Measurements from ENCODE around the gene GADD45B.
A peak's percentile ranks its signal among the peaks of the same experiment; 100 is the strongest.
"Not testable (repeated sequence)": the region's sequence is repeated elsewhere in the genome, so short reads cannot be mapped to it uniquely, and the experiment has no call there.

The GADD45B gene

GRCh38 chr19:2494084-2494446 is 18.1 kb downstream of the GADD45B start:
- Histone ChIP-seq H3K4me1 (peaks cover 38 to 84% (median 80%) of the 10 kb centered on the region in 10 experiments), H3K4me2 (peak overlapping the region; percentile 97 to 100 (median 99); a peak in 21 of 22 replicates), H4K20me1 (peaks cover 0 to 34% (median 16%) of the 10 kb centered on the region in 11 experiments; a peak in 11 of 22 replicates), H3K27ac (no peak overlapping the region), H3K27me3 (peaks cover 17 to 61% (median 19%) of the 10 kb centered on the region in 11 experiments), H3K9ac (peak overlapping the region in 1 of 11 experiments; percentile 70; a peak in 1 of 22 replicates), H3K9me3 (replicated peaks in 1 of 11) (no peaks in the 10 kb centered on the region), H3K36me3 (no peaks in the 10 kb centered on the region), H3K4me3 (peak overlapping the region in 6 of 10 experiments; percentile 60 to 73 (median 66); a peak in 8 of 20 replicates)
- TF ChIP-seq Cebpa-rat (IDR thresholded peaks at IDR 0.05) = no peak

- Histone ChIP-seq H3K9ac (peak overlapping the region; percentile 56 to 79 (median 70); a peak in 21 of 22 replicates), H3K4me1 (peaks cover 32 to 84% (median 80%) of the 10 kb centered on the region in 10 experiments), H4K20me1 (peaks cover 0 to 29% (median 14%) of the 10 kb centered on the region in 11 experiments; a peak in 11 of 22 replicates), H3K4me3 (peak overlapping the region; percentile 50 to 73 (median 64)), H3K36me3 (no peaks in the 10 kb centered on the region), H3K9me3 (replicated peaks in 1 of 11) (no peaks in the 10 kb centered on the region), H3K27me3 (peaks cover 11 to 56% (median 14%) of the 10 kb centered on the region in 11 experiments), H3K27ac (peak overlapping the region; percentile 5 to 66 (median 51); a peak in 19 of 22 replicates), H3K4me2 (peak overlapping the region; percentile 97 to 100 (median 99))
- no peak for TF ChIP-seq Cebpa-rat (IDR thresholded peaks at IDR 0.05)
Observed at GRCh38 chr19:2494447-2495129, 18.7 kb downstream of the GADD45B start.

GRCh38 chr19:2495130-2495641 is 19.3 kb downstream of the GADD45B start:
- H3K9ac ChIP-seq = peak overlapping the region; percentile 56 to 79 (median 70); a peak in 21 of 22 replicates

GRCh38 chr19:2495651-2496316 is 19.9 kb downstream of the GADD45B start:
- peak overlapping the region; percentile 97 to 100 (median 99) for H3K4me2 ChIP-seq
- no peaks in the 10 kb centered on the region for H3K36me3 ChIP-seq
- H3K4me1 ChIP-seq = peaks cover 26 to 79% (median 72%) of the 10 kb centered on the region in 10 experiments
- peaks cover 0 to 21% (median 6%) of the 10 kb centered on the region in 11 experiments; a peak in 6 of 22 replicates for H4K20me1 ChIP-seq
- H3K9me3 ChIP-seq (replicated peaks in 1 of 11) = no peaks in the 10 kb centered on the region
- H3K27ac ChIP-seq = peak overlapping the region in 4 of 11 experiments; percentile 22 to 66 (median 40); a peak in 5 of 22 replicates
- peak overlapping the region in 7 of 11 experiments; percentile 27 to 71 (median 65); a peak in 6 of 22 replicates for H3K9ac ChIP-seq
- peaks cover 0 to 44% (median 2%) of the 10 kb centered on the region in 11 experiments; a peak in 16 of 22 replicates for H3K27me3 ChIP-seq
- H3K4me3 ChIP-seq = peak overlapping the region in 5 of 10 experiments; percentile 50 to 73 (median 67); a peak in 8 of 20 replicates
- no peak for TF ChIP-seq Cebpa-rat (IDR thresholded peaks at IDR 0.05)

More at GRCh38 chr19:2495130-2495641, 19.3 kb downstream of the GADD45B start:
- H3K36me3 ChIP-seq = no peaks in the 10 kb centered on the region
- H3K4me2 ChIP-seq = peak overlapping the region; percentile 97 to 100 (median 99)
- no peak for TF ChIP-seq Cebpa-rat (IDR thresholded peaks at IDR 0.05)
- peaks cover 27 to 84% (median 78%) of the 10 kb centered on the region in 10 experiments for H3K4me1 ChIP-seq
- peaks cover 5 to 50% (median 8%) of the 10 kb centered on the region in 11 experiments; a peak in 19 of 22 replicates for H3K27me3 ChIP-seq
- H3K27ac ChIP-seq = peak overlapping the region; percentile 5 to 66 (median 51); a peak in 19 of 22 replicates
- H4K20me1 ChIP-seq = peaks cover 0 to 24% (median 10%) of the 10 kb centered on the region in 11 experiments; a peak in 6 of 22 replicates
- no peaks in the 10 kb centered on the region for H3K9me3 ChIP-seq (replicated peaks in 1 of 11)
- peak overlapping the region; percentile 50 to 73 (median 64) for H3K4me3 ChIP-seq

GRCh38 chr19:2497186-2497585 is 21.3 kb downstream of the GADD45B start:
- Histone ChIP-seq H3K9me3 (replicated peaks in 1 of 11) (no peaks in the 10 kb centered on the region), H3K27ac (no peak overlapping the region)

GRCh38 chr19:2500156-2500555 is 24.2 kb downstream of the GADD45B start:
- TF ChIP-seq Cebpa-rat (IDR thresholded peaks at IDR 0.05) = no peak
- H3K27me3 ChIP-seq = 0 out of 22 replicates have a peak, but pooled peaks cover 0 to under 1% (median 0%) of the 10 kb centered on the region in 11 experiments
- no peaks in the 10 kb centered on the region for H4K20me1 ChIP-seq
- H3K27ac ChIP-seq = no peak overlapping the region
- H3K4me2 ChIP-seq = peak overlapping the region in 3 of 11 experiments; percentile 49 to 64 (median 60); a peak in 2 of 22 replicates
- H3K9me3 ChIP-seq (replicated peaks in 1 of 11) = no peaks in the 10 kb centered on the region
- H3K4me3 ChIP-seq = no peak overlapping the region
- H3K36me3 ChIP-seq = no peaks in the 10 kb centered on the region
- no peak overlapping the region for H3K9ac ChIP-seq
- H3K4me1 ChIP-seq = peaks cover 24 to 50% (median 46%) of the 10 kb centered on the region in 10 experiments

More at GRCh38 chr19:2497186-2497585, 21.3 kb downstream of the GADD45B start:
- no peak for TF ChIP-seq Cebpa-rat (IDR thresholded peaks at IDR 0.05)
- Histone ChIP-seq H3K27me3 (peaks cover 0 to 30% (median 0%) of the 10 kb centered on the region in 11 experiments; a peak in 7 of 22 replicates), H4K20me1 (peaks cover 0 to 12% (median 0%) of the 10 kb centered on the region in 11 experiments; a peak in 3 of 22 replicates), H3K9ac (no peak overlapping the region), H3K4me3 (no peak overlapping the region), H3K4me1 (peaks cover 14 to 65% (median 58%) of the 10 kb centered on the region in 10 experiments), H3K4me2 (no peak overlapping the region; a peak in 1 of 22 replicates), H3K36me3 (no peaks in the 10 kb centered on the region)

GRCh38 chr19:2500841-2501261 is 24.9 kb downstream of the GADD45B start:
- no peaks in the 10 kb centered on the region for H4K20me1 ChIP-seq
- H3K4me3 ChIP-seq = no peak overlapping the region
- no peak overlapping the region for H3K27ac ChIP-seq
- TF ChIP-seq Cebpa-rat (IDR thresholded peaks at IDR 0.05) = no peak
- no peaks in the 10 kb centered on the region for H3K36me3 ChIP-seq
- H3K27me3 ChIP-seq = no peaks in the 10 kb centered on the region
- no peak overlapping the region for H3K4me2 ChIP-seq
- no peaks in the 10 kb centered on the region for H3K9me3 ChIP-seq (replicated peaks in 1 of 11)
- H3K9ac ChIP-seq = no peak overlapping the region
- peaks cover 17 to 43% (median 39%) of the 10 kb centered on the region in 10 experiments for H3K4me1 ChIP-seq

- Histone ChIP-seq H4K20me1 (no peaks in the 10 kb centered on the region), H3K27me3 (no peaks in the 10 kb centered on the region), H3K4me3 (0 out of 20 replicates have a peak overlapping the region, but pooled peaks of 1 of the 10 experiments have one; percentile 19), H3K4me1 (peaks cover 30 to 50% (median 45%) of the 10 kb centered on the region in 10 experiments), H3K9me3 (replicated peaks in 1 of 11) (no peaks in the 10 kb centered on the region), H3K4me2 (peak overlapping the region; percentile 55 to 90 (median 71)), H3K9ac (peak overlapping the region in 6 of 11 experiments; percentile 11 to 47 (median 16); a peak in 5 of 22 replicates), H3K27ac (peak overlapping the region in 2 of 11 experiments; percentile 46 to 57; a peak in 4 of 22 replicates), H3K36me3 (no peaks in the 10 kb centered on the region)
- no peak for TF ChIP-seq Cebpa-rat (IDR thresholded peaks at IDR 0.05)
Observed at GRCh38 chr19:2503521-2504109, 27.7 kb downstream of the GADD45B start.

- not testable (repeated sequence) for H3K27me3 ChIP-seq; H3K9me3 ChIP-seq (replicated peaks in 1 of 11); H3K36me3 ChIP-seq; H4K20me1 ChIP-seq; H3K4me3 ChIP-seq
- Histone ChIP-seq H3K9ac (peak overlapping the region in 5 of 11 experiments; percentile 3 to 39 (median 18); a peak in 6 of 22 replicates), H3K4me1 (peaks cover 35 to 45% (median 42%) of the 10 kb centered on the region in 10 experiments), H3K27ac (peak overlapping the region in 9 of 11 experiments; percentile 31 to 61 (median 47); a peak in 12 of 22 replicates), H3K4me2 (peak overlapping the region; percentile 29 to 74 (median 63))
Observed at GRCh38 chr19:2506656-2507055, 30.7 kb downstream of the GADD45B start.
